HEK293 (cell line): Measurements from ENCODE around the gene CHRM4.

ENCODE experiments used
- ZNF16 ChIP-seq: fragments of 450-650 bp; formaldehyde crosslinking; IDR thresholded peaks from 2 replicates; pipeline ENCODE4 v1.5.1; 2016; ENCODE audit warnings: low read depth, missing biosample characterization, missing genetic modification characterization
- TF ChIP-seq, protein P1 (sequence below): fragments of 450-650 bp; formaldehyde crosslinking; IDR thresholded peaks from 2 replicates; pipeline ENCODE4 v1.5.1; 2016; ENCODE audit warnings: missing biosample characterization, missing genetic modification characterization
- TF ChIP-seq, protein P2 (sequence below): fragments of 450-650 bp; formaldehyde crosslinking; IDR thresholded peaks from 2 replicates; pipeline ENCODE4 v1.5.1; 2016; ENCODE audit warnings: missing biosample characterization, missing genetic modification characterization

DNA sequence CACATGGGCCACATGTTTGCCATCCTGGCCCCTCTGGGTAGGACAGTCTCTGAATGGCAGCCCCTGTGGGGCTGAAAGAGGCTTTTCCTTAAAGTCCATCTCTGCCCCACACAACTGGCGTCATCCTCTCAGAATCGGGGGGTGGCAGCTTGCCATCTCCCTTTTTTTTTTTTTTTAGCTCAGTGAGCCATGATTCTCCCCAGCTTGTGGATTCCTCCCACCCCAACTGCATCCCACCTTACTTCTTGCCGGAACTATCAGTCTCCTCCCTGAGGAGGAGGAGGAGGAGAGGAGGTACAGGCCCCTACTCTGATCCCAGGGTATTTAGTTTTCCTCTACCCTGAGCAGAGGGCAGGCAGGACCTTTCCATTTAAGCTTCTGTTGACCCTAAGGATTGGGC is 40.9 kb downstream of the CHRM4 start:
- TF ChIP-seq, protein P1, sequence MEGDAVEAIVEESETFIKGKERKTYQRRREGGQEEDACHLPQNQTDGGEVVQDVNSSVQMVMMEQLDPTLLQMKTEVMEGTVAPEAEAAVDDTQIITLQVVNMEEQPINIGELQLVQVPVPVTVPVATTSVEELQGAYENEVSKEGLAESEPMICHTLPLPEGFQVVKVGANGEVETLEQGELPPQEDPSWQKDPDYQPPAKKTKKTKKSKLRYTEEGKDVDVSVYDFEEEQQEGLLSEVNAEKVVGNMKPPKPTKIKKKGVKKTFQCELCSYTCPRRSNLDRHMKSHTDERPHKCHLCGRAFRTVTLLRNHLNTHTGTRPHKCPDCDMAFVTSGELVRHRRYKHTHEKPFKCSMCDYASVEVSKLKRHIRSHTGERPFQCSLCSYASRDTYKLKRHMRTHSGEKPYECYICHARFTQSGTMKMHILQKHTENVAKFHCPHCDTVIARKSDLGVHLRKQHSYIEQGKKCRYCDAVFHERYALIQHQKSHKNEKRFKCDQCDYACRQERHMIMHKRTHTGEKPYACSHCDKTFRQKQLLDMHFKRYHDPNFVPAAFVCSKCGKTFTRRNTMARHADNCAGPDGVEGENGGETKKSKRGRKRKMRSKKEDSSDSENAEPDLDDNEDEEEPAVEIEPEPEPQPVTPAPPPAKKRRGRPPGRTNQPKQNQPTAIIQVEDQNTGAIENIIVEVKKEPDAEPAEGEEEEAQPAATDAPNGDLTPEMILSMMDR: no peak
- no peak for TF ChIP-seq ZNF16 (tag by site-specific recombination)
- TF ChIP-seq, protein P2, sequence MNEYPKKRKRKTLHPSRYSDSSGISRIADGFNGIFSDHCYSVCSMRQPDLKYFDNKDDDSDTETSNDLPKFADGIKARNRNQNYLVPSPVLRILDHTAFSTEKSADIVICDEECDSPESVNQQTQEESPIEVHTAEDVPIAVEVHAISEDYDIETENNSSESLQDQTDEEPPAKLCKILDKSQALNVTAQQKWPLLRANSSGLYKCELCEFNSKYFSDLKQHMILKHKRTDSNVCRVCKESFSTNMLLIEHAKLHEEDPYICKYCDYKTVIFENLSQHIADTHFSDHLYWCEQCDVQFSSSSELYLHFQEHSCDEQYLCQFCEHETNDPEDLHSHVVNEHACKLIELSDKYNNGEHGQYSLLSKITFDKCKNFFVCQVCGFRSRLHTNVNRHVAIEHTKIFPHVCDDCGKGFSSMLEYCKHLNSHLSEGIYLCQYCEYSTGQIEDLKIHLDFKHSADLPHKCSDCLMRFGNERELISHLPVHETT (tag by site-specific recombination): no peak
